Duodenal mucosa (tissue), 2 donors: Measurements from ENCODE around the gene C3orf38.

ENCODE experiments used
- H3K27ac ChIP-seq: one replicate; pipeline ENCODE4 v1.7.0; 2013; ENCODE audit warnings: low read depth, low read length
- H3K27me3 ChIP-seq, 2 donors: one replicate each; pipeline ENCODE4 v1.7.0; 2013; ENCODE audit warnings: low read length in 2 of 2, control low read depth in 1 of 2; ENCODE audit not compliant: insufficient read depth in 2 of 2, control insufficient read depth in 1 of 2
- H3K36me3 ChIP-seq, 2 donors: one replicate each; pipeline ENCODE4 v1.7.0; 2013; ENCODE audit warnings: low read length in 2 of 2, control low read depth in 1 of 2; ENCODE audit not compliant: insufficient read depth in 2 of 2, control insufficient read depth in 1 of 2
- H3K4me1 ChIP-seq, 2 donors: one replicate each; pipeline ENCODE4 v1.7.0; 2013; ENCODE audit warnings: low read length in 2 of 2, control low read depth in 1 of 2; ENCODE audit not compliant: insufficient read depth in 2 of 2, control insufficient read depth in 1 of 2
- H3K4me3 ChIP-seq, 2 donors: one replicate each; pipeline ENCODE4 v1.7.0; 2013; ENCODE audit warnings: low read length in 2 of 2, low read depth in 1 of 2
- H3K9ac ChIP-seq, 2 donors: one replicate each; pipeline ENCODE4 v1.7.0; 2013; ENCODE audit warnings: low read length in 2 of 2, low read depth in 1 of 2
- H3K9me3 ChIP-seq, 2 donors: one replicate each; pipeline ENCODE4 v1.7.0; 2013; ENCODE audit warnings: low read length in 2 of 2, control low read depth in 1 of 2; ENCODE audit not compliant: control insufficient read depth in 1 of 2

The C3orf38 gene

GRCh38 chr3:88189361-88189810, 39.6 kb downstream of the C3orf38 start:
- H3K9me3 ChIP-seq, result no peaks in the 10 kb centered on the region
- H3K4me1 ChIP-seq, result no peaks in the 10 kb centered on the region
- no peaks in the 10 kb centered on the region for H3K27me3 ChIP-seq
- H3K36me3 ChIP-seq, result no peaks in the 10 kb centered on the region
- no peak overlapping the region for H3K9ac ChIP-seq
- H3K4me3 ChIP-seq, result no peak overlapping the region
- no peak overlapping the region for H3K27ac ChIP-seq

- no peak overlapping the region for H3K9ac ChIP-seq
- H3K36me3 ChIP-seq, result no peaks in the 10 kb centered on the region
- H3K27me3 ChIP-seq, result no peaks in the 10 kb centered on the region
- no peaks in the 10 kb centered on the region for H3K4me1 ChIP-seq
- no peaks in the 10 kb centered on the region for H3K9me3 ChIP-seq
- no peak overlapping the region for H3K4me3 ChIP-seq
- no peak overlapping the region for H3K27ac ChIP-seq
Measured at GRCh38 chr3:88191872-88192409, 42.2 kb downstream of the C3orf38 start.

GRCh38 chr3:88192631-88193030, 42.9 kb downstream of the C3orf38 start:
- H3K9me3 ChIP-seq, result no peaks in the 10 kb centered on the region
- no peak overlapping the region for H3K9ac ChIP-seq
- no peaks in the 10 kb centered on the region for H3K27me3 ChIP-seq
- H3K27ac ChIP-seq, result no peak overlapping the region
- H3K36me3 ChIP-seq, result no peaks in the 10 kb centered on the region
- H3K4me3 ChIP-seq, result no peak overlapping the region
- H3K4me1 ChIP-seq, result no peaks in the 10 kb centered on the region

- no peaks in the 10 kb centered on the region for H3K36me3 ChIP-seq
- H3K27ac ChIP-seq, result no peak overlapping the region
- H3K27me3 ChIP-seq, result no peaks in the 10 kb centered on the region
- no peaks in the 10 kb centered on the region for H3K4me1 ChIP-seq
- no peak overlapping the region for H3K4me3 ChIP-seq
- no peak overlapping the region for H3K9ac ChIP-seq
- no peaks in the 10 kb centered on the region for H3K9me3 ChIP-seq
Measured at GRCh38 chr3:88195951-88196434, 46.2 kb downstream of the C3orf38 start.

GRCh38 chr3:88198121-88198520, 48.4 kb downstream of the C3orf38 start:
- Histone ChIP-seq H3K27ac (no peak overlapping the region), H3K4me3 (no peak overlapping the region), H3K4me1 (no peaks in the 10 kb centered on the region), H3K9ac (no peak overlapping the region), H3K9me3 (no peaks in the 10 kb centered on the region), H3K27me3 (no peaks in the 10 kb centered on the region), H3K36me3 (no peaks in the 10 kb centered on the region)

GRCh38 chr3:88203642-88204055, 53.9 kb downstream of the C3orf38 start:
- Histone ChIP-seq H3K27ac (no peak overlapping the region), H3K9me3 (no peaks in the 10 kb centered on the region), H3K9ac (no peak overlapping the region), H3K4me1 (no peaks in the 10 kb centered on the region), H3K36me3 (no peaks in the 10 kb centered on the region), H3K4me3 (no peak overlapping the region), H3K27me3 (no peaks in the 10 kb centered on the region)
